NK-92 (cell line): ENCODE data around the gene NUP210L.
"Not testable (repeated sequence)": the region's sequence is repeated elsewhere in the genome, so short reads cannot be mapped to it uniquely, and the experiment has no call there.

Experiments
- DNase-seq: peaks from one replicate; lab custom pipeline; 2025; ENCODE audit not compliant: unreplicated experiment; lab: John Stamatoyannopoulos, UW

Gene NUP210L

DNA sequence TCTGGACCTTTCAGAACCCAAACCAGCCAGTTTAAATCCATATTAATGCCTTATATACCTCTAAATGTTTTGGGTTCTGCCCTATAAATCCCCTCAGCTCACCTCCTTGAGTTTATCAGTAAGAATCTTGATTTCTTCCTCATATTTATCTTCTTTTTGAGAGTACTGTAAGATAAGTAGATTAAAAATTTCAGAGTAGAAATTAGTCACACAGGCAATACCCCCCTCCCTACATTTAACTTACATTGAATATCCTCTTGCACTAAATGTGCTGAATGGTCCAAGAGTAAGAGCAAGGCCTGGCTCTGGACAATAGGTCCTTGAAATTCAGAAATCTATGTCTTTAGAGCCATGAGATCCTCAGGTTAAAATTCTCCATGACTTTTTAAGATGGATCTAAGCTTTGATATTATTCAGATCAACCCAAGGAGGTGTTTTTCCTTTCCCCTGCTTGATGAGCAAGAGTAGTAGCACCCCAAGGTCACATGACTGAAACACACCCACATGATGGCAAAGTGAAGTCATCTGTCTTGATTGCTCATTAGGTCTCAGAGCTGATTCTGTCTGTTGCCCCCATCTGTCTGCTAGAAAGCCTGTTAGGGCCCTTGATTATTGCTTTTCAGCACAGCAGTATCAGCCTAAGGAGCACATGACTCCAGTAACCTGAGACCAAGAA is 15.8 kb upstream of the NUP210L start:
- no peak for DNase-seq

DNA sequence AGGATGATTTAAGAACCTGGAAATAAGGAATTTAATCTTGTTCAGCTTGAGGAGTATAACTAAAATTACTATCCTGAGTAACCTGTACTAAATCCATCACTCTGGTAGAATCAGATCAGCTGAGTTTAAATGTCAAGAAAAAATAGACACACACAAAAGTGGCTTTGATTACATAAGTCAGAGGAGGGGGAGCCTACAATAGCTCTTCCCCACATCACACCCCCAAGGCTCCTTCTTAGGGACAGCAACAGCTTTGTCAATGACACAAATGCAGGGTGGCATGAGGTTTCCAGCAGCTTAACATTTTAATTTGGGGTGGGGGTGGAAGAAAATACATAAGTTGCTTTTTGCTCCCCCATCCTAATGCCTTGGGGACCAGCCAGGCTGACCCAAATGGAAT is 12.6 kb upstream of the NUP210L start:
- no peak for DNase-seq

DNA sequence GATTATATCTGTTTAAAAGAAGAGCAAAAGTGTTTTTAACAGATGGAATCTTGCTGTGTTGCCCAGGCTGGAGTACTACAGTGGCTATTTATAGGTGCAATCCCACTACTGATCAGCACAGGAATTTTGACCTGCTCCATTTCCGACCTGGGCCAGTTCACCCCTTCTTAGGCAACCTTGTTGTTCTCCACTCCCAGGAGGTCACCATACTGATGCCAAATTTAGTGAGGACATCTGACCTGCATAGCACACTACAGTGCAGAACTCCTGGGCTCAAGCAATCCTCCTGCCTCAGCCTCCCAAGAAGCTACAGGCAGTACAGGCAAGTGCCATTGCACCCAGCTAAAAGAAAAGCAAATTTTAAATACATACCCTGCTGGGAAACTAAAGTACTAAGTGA is 11.3 kb upstream of the NUP210L start:
- DNase-seq = no peak

DNA sequence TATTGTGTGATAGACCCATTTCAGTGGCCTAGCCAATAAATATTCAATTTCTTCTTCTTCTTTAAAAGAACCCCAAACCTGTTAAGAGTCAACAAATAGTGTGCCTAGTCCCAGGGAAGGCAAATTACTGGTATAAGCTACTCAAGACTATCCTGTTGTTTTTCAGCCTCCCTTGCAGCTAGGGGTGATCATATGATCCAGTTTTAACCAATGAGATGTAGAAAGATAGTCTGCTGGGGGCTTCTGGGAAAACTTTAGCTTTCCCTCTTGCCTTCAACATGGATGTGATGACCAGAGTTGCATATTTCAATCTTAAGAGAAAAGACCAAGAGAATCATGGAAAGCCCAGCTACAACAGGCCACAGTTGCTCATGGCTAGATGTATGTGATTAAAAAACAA is 4.7 kb upstream of the NUP210L start:
- no peak for DNase-seq

DNA sequence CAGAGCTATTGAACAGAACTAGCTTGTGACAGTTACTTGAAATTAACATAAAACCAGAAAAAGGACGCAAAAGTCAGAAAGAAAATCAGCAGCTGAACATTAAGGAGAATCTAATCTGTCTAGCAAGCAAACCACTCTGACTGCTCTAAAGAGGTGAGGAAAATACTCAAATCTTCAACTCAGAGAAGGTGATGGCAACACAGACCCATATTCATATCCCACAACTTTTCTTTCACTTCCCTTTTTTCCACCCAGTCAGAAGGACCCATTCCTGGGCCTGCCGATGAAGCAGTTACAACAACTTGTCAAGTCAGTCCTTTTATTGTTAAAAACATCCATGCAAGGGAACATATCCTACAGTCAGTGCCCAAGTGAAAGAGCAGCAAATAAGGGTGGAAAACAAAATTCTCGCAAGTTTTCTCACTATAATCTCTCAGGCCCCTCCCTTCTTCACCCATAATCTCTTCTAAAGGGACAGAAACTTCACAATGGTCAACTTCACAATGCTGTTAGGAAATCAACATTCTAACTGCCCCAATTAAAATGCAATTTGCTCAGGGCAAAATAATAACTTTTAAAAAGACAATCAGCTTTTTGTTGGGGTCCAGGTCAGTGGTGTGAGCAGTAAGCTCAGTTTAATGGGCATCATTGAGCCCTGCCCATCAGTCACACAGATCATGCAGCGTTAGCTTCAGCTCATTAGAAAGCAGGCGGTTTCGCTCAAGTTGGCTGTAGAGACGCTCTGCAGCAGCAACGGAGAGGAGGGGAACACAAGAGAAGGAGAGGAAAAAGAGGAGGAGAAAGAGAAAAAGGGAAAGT is 3.6 kb upstream of the NUP210L start:
- DNase-seq = no peak

DNA sequence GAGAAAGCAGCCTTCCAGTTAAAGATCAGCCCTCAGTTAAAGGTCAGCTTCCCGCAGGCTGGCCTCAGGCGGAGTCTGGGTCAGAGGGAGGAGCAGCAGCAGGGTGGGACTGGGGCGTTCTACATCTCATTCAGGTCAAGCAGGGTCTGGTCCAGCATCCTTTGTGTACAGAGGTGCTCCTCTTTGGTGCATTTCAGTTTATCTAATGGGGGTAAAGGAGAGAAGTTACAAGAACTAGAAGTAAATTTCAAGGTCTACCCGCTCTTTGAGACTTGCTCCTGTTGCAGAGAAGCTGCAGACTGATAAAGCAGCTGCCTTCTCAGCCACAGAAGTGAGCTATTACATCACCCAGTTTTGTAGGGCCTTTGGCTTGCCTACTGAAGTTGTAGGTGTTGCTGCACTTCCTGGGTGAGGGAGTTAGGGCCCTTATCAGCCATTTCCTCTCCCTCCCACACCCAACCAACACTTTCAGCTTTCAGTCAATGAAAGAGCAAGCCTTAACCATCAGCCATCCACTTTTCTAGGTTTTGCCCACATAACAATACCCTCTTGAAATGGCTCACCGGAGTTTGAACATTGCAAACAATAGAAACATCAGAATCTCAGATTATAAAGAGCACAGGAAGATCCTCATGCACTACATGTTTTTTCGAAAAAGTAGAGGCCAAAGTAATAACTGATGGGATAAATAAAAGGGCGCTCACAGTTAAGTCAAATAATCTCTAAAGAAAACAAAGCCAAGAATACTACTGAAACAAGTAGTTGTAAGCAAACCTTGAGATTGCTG is 2.8 kb upstream of the NUP210L start:
- no peak for DNase-seq

DNA sequence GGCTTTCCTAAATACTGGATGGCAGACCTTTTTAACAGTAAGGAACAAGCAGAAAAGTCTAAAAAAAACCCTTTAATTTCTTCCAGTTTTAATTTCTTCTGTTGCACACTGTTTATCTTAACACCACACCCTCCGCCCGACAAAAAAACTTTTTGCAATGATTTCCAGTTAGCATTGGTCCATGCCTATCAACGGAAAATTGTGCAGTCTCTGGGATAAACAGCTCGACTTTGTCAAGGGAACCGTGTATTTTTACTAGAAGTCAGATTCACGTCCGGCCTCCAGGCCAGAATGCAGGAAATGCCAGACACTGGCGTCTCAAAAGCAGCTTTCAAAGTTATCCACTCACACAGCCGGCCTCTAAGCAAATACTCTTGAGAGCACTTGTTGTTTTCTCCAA is 378 bp upstream of the NUP210L start:
- no peak for DNase-seq

DNA sequence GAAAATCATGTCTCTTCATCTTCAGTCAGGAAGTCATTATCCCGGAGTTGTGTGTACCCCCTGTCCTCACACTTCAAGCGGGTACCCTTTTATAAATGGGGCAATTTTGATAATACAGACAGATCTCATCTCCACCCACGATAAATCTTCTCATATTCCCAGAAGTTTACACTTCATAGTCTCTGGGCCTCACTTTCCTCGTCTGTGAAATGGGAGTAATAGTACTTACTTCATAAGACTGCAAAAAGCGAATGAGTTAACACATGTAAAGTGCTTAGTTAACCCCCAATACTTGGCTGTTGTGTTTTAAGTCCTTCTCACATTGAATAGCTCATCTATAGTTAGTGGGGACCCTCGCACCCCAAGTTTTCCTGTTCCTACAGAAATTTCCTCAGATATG is 820 bp downstream of the NUP210L start:
- no peak for DNase-seq

DNA sequence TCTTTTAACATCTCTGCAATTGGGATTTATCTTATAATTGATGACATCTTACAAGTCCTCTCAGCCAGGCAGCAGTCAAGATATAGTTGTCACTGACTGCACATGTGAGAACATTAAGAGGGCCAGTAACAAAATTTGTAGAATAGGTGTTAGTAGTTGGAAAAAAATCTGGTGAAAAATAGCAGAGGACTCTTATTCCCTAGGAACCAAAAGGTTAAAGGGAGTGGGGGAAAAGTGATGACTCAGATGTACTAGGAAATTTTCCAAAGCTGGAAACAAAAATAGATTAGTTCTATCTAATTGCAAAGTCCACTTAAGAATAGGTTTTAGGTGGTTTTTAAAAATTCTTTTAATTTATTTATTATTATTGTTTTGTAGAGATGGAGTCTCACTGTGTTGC is 3.6 kb downstream of the NUP210L start:
- DNase-seq = no peak

DNA sequence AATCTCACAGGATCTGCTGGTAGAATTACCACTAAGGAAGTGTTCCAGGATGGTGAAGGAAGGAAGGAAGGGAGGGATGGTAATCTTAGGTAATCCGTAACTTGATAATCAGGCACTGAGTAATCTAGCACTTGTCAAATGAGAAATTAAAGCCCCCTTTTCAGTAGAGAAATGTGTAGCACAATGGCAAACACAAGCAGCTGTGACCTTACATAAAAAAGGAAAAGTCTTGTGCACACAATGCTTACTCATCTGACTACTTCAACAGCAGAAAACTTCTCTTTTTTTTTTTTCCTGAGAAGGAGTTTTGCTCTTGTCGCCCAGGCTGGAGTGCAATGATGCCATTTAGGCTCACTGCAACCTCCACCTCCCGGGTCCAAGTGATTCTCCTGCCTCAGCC is 6.1 kb downstream of the NUP210L start:
- no peak for DNase-seq

DNA sequence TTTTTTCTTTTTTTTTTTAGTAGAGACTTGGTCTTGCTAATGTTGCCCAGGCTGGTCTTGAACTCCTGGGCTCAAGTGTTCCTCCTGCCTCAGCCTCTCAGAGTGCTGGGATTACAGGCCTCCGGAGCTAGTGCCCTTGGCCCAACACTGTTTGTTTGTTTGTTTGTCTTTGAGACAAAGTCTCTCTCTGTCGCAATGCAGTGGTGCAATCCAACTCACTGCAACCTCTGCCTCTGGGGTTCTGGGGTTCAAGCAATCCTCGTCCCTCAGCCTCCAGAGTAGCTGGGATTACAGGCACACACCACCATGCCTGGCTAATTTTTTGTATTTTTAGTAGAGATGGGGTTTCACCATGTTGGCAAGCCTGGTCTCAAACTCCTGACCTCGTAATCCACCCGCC is 7.4 kb downstream of the NUP210L start:
- not testable (repeated sequence) for DNase-seq

DNA sequence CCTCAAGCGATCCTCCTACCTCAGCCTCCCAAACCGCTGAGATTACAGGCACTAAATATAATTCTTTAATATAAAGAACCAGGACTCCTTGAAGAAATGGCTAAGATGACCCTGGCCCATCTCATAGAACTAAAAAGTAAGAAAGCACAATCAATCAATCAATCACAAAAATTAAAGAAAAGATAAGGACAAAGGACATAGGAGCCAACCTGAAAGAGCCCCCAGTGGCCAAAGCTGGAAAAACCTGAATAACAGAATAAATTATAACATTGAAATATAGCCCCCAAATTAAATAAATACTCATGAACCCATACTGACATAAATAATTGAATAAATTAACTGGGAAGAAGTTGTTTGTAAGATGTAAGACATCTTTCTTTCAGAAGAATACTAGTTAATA is 8.9 kb downstream of the NUP210L start:
- DNase-seq = no peak

DNA sequence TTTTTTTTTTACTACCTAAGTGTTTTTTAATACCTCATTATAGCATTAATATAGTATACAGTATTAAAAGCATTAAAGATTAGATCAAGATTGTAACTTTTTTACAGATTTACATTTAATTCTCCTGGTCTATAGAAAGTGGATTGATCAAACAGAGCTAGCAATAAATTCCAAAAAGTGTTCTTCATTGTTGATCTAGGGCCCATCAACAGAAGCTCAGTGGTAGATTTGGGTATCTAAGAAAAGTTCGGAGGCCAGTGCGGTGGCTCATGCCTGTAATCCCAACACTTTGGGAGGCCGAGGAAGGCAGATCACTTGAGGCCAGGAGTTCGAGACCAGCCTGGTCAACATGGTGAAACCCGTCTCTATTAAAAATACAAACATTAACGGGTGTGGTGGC is 12.5 kb downstream of the NUP210L start:
- DNase-seq = no peak

DNA sequence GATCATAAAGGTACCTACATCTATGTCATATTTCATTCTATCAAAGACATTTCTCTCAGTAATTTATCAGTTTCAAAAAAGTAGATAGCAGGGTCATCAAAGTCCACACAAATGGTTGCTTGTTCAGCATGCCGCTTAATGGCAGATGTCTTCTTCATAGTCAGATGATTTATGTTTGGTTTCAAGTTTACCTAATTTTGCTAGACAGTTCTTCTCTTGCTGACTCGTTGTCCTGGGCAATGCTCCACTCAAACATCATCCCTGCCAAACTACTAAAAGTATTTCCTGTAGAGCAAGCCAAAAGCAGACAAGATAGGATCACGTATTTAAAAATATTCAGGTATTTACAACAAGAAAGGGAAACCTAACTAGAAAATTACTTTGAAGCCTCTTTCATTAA is 13.6 kb downstream of the NUP210L start:
- DNase-seq = no peak

DNA sequence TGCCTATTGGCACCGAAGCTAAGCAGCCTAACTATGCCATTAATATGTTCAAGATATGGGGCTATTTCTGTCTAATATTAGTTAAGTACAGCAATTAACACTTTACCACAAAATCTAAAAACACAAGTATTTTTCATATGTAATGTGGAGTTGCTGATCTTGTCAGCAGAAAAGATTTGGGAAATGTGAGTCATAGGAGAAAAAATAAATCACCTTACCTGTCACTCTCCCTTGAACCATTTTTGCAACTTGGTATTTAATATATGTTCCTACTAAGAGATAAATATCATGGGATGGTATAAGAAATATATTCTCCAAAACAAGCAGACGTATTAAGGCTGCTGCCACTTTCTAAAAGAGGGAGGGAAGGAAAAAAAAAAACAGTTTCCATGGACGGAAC is 17.0 kb downstream of the NUP210L start:
- DNase-seq = no peak

DNA sequence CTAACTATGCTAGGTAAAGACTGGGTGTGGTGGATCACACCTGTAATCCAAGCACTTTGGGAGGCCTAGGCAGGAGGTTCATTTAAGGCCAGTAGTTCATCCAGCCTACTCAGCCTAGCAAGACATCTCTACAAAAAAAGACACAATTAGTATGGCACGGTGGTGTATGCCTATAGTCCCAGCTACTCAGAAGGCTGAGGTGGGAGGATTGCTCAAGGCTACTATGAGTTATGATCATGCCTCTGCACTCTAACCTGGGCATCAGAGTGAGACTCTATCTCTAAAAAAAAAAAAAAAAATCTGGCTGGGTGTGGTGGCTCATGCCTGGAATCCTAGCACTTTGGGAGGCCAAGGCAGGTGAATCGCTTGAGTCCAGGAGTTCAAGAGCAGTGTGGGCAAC is 21.6 kb downstream of the NUP210L start:
- DNase-seq = no peak

DNA sequence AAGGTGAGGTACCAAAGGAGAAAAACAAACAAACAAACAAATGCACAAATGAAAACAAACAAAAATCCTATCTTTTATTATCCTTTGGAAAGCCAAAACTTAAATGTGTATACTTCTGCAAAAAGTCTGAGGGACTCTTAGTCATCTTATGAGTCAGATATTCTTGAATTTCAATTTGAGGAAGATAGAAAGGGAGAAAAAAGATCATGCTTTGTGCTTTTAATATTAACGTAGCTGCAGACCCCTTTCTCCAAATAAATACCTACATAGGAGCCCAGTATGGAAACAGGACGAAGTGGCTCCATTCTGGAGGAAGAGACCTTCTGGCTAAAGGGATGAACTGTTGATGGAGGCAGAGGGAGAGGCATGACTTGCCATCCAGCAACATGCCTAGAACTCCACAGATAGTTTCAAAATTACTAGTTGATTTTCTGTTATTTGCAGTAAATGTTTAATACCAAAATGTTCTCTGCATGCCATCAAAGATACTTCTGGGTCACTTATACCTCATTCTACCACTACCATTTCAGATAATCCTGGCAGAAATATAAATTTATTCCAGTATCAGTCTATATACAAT is 25.4 kb downstream of the NUP210L start:
- DNase-seq = no peak

DNA sequence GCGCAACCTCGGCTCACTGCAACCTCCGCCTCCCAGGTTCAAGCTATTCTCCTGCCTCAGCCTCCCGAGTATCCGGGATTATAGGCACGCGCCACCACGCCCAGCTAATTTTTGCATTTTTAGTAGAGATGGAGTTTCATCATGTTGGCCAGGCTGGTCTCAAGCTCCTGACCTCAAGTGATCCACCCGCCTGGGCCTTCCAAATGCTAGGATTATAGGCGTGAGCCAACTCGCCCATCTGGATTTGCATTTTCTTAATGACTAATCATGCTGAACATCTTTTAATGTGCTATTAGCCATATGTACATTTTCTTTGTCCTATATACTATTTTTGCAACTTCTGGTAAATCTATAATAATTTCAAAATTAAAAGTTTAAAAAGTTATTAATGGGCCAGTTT is 31.7 kb downstream of the NUP210L start:
- DNase-seq = not testable (repeated sequence)

DNA sequence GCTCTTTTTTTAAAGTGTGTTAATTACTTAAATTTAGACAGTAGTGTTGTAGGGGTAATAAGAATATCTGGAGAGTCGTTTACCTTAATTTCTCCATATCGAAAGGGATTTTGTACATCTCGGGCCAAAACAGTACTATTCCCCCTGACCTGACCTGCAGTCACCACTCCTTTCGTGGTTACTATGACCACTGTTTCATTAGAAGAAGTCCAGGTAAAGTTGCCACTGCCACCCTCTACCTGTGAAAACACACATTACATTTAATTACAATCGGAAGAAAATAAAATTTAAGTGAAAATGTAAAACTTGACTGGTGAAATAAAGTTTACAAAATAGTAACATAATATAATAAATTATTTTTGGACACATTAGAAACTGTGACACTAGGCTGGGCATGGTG is 37.2 kb downstream of the NUP210L start:
- no peak for DNase-seq

DNA sequence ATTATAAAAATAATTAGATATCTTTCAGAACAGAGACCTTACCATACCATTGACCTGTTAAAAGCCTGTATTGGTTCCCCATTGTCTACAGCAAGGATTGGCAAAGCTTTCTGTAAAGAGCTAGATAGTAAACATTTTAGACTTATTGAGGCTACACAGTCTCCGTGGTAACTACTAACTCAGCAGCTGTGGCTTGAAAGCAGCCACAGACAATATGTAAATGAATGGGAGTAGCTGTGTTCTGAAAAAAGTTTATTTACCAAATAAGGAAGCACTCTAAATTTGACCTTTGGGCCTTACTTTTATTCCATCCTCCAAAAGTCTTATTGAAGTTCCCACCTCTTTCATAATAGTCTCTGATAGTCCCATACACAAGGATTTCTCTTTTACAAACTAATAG is 39.7 kb downstream of the NUP210L start:
- DNase-seq = no peak

DNA sequence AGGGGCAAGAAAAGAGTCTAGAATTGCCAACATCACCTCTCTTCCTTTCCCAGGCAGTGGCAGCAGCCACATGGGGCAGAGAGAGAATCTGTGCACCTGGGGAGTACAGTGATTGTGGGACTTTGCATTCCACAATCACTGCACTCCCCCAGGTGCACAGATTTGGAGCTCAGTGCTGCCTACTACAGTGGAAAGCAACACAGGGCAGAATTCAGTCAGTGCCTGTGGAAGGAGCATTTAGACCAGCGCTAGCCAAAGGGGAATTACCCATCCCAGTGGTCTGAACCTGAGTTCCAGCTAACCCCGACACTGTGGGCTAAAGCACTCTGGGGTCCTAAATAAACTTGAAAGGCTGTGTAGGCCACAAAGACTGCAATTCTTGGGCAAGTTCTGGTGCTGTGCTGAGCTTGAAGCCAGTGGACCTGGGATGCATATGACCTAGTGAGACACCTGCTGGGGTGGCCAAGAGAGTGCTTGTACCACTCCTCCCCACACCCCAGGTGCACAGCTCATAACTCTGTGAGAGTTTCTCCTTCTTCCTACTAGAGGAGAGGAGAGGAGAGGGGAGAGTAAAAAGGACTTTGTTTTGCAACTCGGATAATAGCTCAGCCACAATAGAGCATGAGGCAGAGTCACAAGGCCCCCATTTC is 50.3 kb downstream of the NUP210L start:
- DNase-seq = no peak
